Mesangial cell (primary cell): ENCODE data around the gene MAP3K6. TPM values are rescaled to one million over a fixed set of nuclear protein-coding genes. Genes with fewer than 3 reads are reported as not detected.

Source experiments
- total RNA-seq: library from RNA; depleted of rRNA; stranded (reverse); fragments of >200 nt; gene quantifications from 2 replicates; pipeline ENCODE4 v1.2.3, GENCODE V29; 2015

The MAP3K6 gene
- 14.7 and 24.1 TPM in 2 replicates for total RNA-seq

GRCh38 chr1:27366411-27367159 is at the start of gene MAP3K6:
Gene MAP3K6, minus strand, starts transcription at chr1:27366961. Its CDS starts 364 bp downstream, at chr1:27366597.

DNA sequence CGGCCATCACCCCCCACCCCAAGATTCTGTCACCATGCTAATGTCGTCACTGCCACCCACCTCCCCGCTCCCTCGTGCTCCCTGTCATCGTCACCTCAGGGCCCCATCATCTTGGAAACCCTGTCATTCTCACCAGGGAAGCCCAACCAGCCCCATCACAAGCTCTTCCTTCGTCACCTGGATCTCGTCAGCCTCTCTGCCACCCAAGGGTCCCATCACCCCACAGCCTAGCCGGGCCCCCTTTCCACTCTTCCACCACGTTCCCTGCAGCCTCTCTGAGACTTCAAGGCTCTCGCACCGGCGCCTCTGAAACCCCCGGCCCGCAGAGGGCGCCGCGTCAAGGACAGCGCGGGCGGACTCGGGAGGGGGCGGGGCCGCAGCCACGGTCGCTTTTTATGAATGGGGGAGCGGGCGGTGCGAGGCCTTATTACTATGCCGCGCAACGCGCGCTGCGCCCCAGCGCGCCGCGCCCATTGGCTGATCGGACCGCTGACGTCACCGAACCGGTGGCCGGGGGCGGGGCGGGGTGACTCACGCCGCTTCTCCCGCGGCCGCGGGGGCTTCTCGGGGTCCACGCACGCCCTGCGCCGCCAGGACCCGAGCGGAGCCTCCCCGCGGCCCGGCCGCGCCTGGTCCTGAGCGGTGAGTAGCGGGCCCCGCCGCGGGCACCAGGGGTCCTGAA is 25.5 kb upstream of the MAP3K6 start, which contains the start of gene GPR3:
TSS of gene GPR3 (plus strand) at position 527 of the 682 bp plus-strand sequence. CDS start 1,177 bp downstream, outside the sequence.

GRCh38 chr1:27383039-27383605 is 16.4 kb upstream of the MAP3K6 start, which contains the start of gene CD164L2:
Gene CD164L2, minus strand, starts transcription at chr1:27383333. Its CDS starts 94 bp downstream, at chr1:27383239.

DNA sequence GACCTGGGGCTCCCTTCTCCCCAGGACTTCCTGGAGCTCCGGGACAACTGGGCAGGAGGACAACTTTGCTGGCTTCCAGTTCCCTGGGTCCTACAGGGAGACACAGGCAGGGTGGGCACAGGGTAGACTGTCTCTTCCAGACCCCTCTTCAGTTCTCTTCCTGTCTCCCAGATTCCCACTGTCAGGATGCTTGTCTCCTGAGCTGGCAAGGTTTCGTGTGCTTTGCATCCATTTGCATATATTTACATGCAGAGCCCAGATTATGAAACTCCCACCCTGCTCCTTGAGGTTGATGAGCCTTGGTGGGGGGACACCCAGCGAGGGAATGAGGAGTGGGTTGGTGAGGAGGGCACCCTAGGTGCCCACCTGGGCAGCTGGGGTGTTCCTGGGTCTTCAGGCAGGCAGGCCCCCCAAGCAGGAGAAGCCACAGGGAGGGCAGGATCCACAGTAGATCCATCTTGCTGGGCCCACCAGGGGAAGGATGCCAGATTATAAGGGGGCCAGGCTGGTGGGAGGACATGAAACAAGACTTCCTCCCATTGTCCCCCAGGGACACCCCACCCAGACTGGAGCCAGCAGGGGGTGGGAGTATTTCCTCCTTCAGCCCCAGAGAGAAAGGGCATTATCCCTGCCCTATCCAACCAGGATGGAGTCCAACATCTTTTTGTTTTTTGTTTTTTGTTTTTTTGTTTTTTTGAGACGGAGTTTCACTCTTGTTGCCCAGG is 7.8 kb upstream of the MAP3K6 start, which contains the start of gene FCN3:
TSS of gene FCN3 (minus strand) at position 463 of the 725 bp plus-strand sequence. CDS start at position 457, 6 bp downstream.

DNA sequence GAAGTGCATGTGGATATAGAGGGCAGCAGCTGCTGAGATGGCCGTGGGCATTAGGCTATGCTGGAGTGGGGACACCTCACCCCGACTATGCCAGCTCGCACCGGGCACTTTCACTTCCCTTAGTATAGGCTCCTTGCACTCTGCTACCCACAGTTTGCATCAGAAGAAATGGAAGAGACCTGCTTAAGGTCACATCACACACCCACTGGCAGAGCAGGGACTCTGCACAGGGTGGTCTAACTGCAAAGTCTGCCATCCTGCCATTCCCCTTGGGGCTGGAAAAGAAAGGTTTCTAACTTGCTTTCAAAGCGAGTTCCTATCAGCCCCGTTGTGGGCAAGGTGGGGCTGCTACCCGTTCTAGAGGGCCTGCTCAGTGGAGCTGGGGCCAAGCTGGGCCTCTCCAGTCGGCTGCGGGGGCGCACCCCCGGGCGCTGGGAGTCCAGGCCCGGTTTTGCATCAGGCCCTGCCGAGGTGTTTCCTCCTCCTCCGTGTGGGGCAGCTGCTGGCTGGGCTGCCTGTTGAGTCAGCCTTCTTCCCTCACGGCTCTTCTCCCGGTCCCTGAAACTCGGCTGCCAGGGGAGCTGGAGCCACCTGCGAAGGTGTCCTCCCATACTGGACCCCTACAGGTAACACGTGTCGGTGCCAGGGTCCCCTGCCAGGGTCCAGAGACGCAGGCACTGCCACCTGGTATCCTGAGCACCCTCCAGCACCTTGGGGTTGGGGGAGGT is 25.1 kb downstream of the MAP3K6 start, which contains the start of gene SYTL1:
TSS of gene SYTL1 (plus strand) at position 498 of the 728 bp plus-strand sequence. CDS start 3,313 bp downstream, outside the sequence.

DNA sequence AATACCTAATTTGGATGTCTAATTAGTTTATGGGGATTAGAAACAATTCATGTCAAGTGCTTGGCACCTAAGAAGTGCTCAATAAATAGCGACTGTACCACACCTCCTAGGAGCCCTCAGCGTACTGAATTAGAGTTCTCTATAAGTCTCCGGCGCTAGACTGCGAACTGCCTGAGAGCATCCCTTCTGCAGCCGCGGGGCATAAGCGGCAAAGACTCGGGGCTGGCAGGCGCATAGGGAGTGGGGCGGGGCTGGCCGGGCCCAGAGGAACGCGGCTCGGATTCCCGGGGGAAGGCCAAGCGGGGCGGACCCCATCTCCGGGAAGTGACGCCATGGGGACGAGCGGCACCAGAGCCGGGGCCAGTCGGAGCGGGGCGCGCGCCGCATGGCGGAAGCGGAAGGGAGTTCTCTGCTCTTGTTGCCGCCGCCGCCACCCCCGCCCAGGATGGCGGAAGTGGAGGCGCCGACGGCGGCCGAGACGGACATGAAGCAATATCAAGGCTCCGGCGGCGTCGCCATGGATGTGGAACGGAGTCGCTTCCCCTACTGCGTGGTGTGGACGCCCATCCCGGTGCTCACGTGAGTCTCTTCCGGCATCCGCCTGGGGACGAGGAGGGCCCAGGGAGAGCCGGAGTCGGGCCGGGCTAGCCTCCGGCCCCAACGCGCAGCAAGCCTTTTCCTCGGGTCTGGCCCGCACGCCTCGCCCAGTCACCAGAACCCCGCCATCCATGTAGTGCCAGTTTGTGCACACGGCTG is 44.8 kb downstream of the MAP3K6 start, which contains the start of gene TMEM222:
TSS of gene TMEM222 (plus strand) at position 351 of the 756 bp plus-strand sequence. CDS start at position 386, 35 bp downstream.

Other genes with a start within 250 kb of the MAP3K6 start
- 17.3 and 40.3 TPM in 2 replicates for gene SLC9A1, start 211.8 kb downstream of the MAP3K6 start, total RNA-seq
- 19.4 and 33.7 TPM in 2 replicates for gene WDTC1, start 132.3 kb downstream of the MAP3K6 start, total RNA-seq
- 35.0 and 43.0 TPM in 2 replicates for gene TMEM222, start 44.8 kb downstream of the MAP3K6 start, total RNA-seq
- 20.2 and 55.0 TPM in 2 replicates for gene SYTL1, start 24.9 kb downstream of the MAP3K6 start, total RNA-seq
- gene FCN3, start 7.9 kb upstream of the MAP3K6 start, total RNA-seq = not detected in 2 replicates
- 0.13 TPM in 1 of 2 replicates, not detected in the other for gene CD164L2, start 16.4 kb upstream of the MAP3K6 start, total RNA-seq
- 1.6 and 2.4 TPM in 2 replicates for gene GPR3, start 25.7 kb upstream of the MAP3K6 start, total RNA-seq
- gene WASF2, start 123.2 kb upstream of the MAP3K6 start, total RNA-seq = 31.4 and 50.8 TPM in 2 replicates
- 12.4 and 29.7 TPM in 2 replicates for gene AHDC1, start 237.2 kb upstream of the MAP3K6 start, total RNA-seq